WTC11 (cell line): ENCODE results near the gene PARD3B. TPM values are rescaled to one million over a fixed set of nuclear protein-coding genes. Genes with fewer than 3 reads are reported as not detected.

ENCODE experiments used
- ATAC-seq: fragments of 200-7000 bp; cut with Tn5 transposase; 2 replicates; pipeline ENCODE4 v1.10.0; 2021; ENCODE audit warnings: mild to moderate bottlenecking, moderate library complexity
- CTCF ChIA-PET: fragments of 300-600 bp; sonication (Branson Sonifier 250); formaldehyde crosslinking; loops from one replicate; lab custom pipeline; 2021; ENCODE audit warnings: antibody characterized with exemption; lab: Charles Lee
- POLR2A ChIA-PET: fragments of 350-600 bp; sonication (Branson Sonifier 250); formaldehyde crosslinking; loops from one replicate; lab custom pipeline; 2021; ENCODE audit warnings: antibody characterized with exemption; lab: Charles Lee
- DNase-seq: peaks from one replicate; pipeline ENCODE4 v3.0.0; 2021; ENCODE audit warnings: low spot score
- H3K27ac Mint-ChIP-seq: 2 replicates; pipeline ENCODE4 v1.8.0; 2021; ENCODE audit warnings: mixed read lengths
- H3K27me3 Mint-ChIP-seq: 2 replicates; pipeline ENCODE4 v1.8.0; 2021; ENCODE audit warnings: low read depth, mild to moderate bottlenecking, moderate library complexity, mixed read lengths
- H3K36me3 Mint-ChIP-seq: 2 replicates; pipeline ENCODE4 v1.8.0; 2021; ENCODE audit warnings: mixed read lengths
- H3K4me1 Mint-ChIP-seq: 2 replicates; pipeline ENCODE4 v1.8.0; 2022; ENCODE audit warnings: mixed read lengths
- H3K4me3 Mint-ChIP-seq: 2 replicates; pipeline ENCODE4 v1.8.0; 2021; ENCODE audit warnings: mild to moderate bottlenecking, moderate library complexity, mixed read lengths
- H3K9me3 Mint-ChIP-seq: 2 replicates; pipeline ENCODE4 v1.8.0; 2021; ENCODE audit warnings: mixed read lengths
- ARID4B ChIP-seq: sonication (generic); formaldehyde crosslinking; IDR thresholded peaks from 2 replicates; pipeline ENCODE4 v1.8.0; 2023; ENCODE audit warnings: missing genetic modification reagents, mild to moderate bottlenecking, borderline replicate concordance
- ATF3 ChIP-seq: sonication (generic); formaldehyde crosslinking; conservative IDR thresholded peaks from 2 replicates; pipeline ENCODE4 v1.8.1; 2022; ENCODE audit warnings: mild to moderate bottlenecking, missing genetic modification reagents
- CREB1 ChIP-seq: sonication (generic); formaldehyde crosslinking; IDR thresholded peaks from 2 replicates; pipeline ENCODE4 v1.8.0; 2023; ENCODE audit warnings: mild to moderate bottlenecking, missing genetic modification reagents
- E2F5 ChIP-seq: sonication (generic); formaldehyde crosslinking; IDR thresholded peaks from 2 replicates; pipeline ENCODE4 v1.8.1; 2022; ENCODE audit warnings: mild to moderate bottlenecking, moderate library complexity, missing genetic modification reagents
- ERG ChIP-seq: fragments of 250-450 bp; sonication (Bioruptor Pico); IDR thresholded peaks from 2 replicates; pipeline ENCODE4 v1.8.0; 2021; ENCODE audit warnings: mild to moderate bottlenecking
- ETV6 ChIP-seq: sonication (generic); formaldehyde crosslinking; IDR thresholded peaks from 2 replicates; pipeline ENCODE4 v1.8.1; 2022; ENCODE audit warnings: mild to moderate bottlenecking, missing genetic modification reagents
- FOXP1 ChIP-seq: sonication (generic); formaldehyde crosslinking; IDR thresholded peaks from 2 replicates; pipeline ENCODE4 v1.8.0; 2022; ENCODE audit warnings: missing genetic modification reagents, mild to moderate bottlenecking, moderate library complexity, borderline replicate concordance
- GTF2I ChIP-seq: fragments of 250-450 bp; sonication (Bioruptor Pico); conservative IDR thresholded peaks from 2 replicates; pipeline ENCODE4 v1.4.0; 2021; ENCODE audit warnings: mild to moderate bottlenecking
- IRF1 ChIP-seq: sonication (generic); formaldehyde crosslinking; IDR thresholded peaks from 2 replicates; pipeline ENCODE4 v1.8.0; 2023; ENCODE audit warnings: missing genetic modification reagents
- KAT7 ChIP-seq: sonication (generic); formaldehyde crosslinking; IDR thresholded peaks from 2 replicates; pipeline ENCODE4 v1.8.1; 2023; ENCODE audit warnings: missing genetic modification reagents, mild to moderate bottlenecking, borderline replicate concordance
- MXD4 ChIP-seq: fragments of 250-450 bp; sonication (Bioruptor Pico); IDR thresholded peaks from 2 replicates; pipeline ENCODE4 v1.8.0; 2021; ENCODE audit warnings: mild to moderate bottlenecking, moderate library complexity, borderline replicate concordance
- MYBL2 ChIP-seq: sonication (generic); formaldehyde crosslinking; IDR thresholded peaks from 2 replicates; pipeline ENCODE4 v1.8.1; 2023; ENCODE audit warnings: mild to moderate bottlenecking, moderate library complexity, missing genetic modification reagents
- NFYB ChIP-seq: sonication (generic); formaldehyde crosslinking; conservative IDR thresholded peaks from 2 replicates; pipeline ENCODE4 v1.8.0; 2022; ENCODE audit warnings: low read depth, missing genetic modification reagents
- TEAD1 ChIP-seq: sonication (generic); formaldehyde crosslinking; IDR thresholded peaks from 2 replicates; pipeline ENCODE4 v1.8.0; 2022; ENCODE audit warnings: mild to moderate bottlenecking, missing genetic modification reagents
- ZNF121 ChIP-seq: sonication (generic); formaldehyde crosslinking; IDR thresholded peaks from 2 replicates; pipeline ENCODE4 v1.8.0; 2023; ENCODE audit warnings: missing genetic modification reagents
- ZNF138 ChIP-seq: sonication (generic); formaldehyde crosslinking; conservative IDR thresholded peaks from 2 replicates; pipeline ENCODE4 v1.8.1; 2022; ENCODE audit warnings: mild to moderate bottlenecking, moderate library complexity, missing genetic modification reagents
- ZNF219 ChIP-seq: sonication (generic); formaldehyde crosslinking; IDR thresholded peaks from 2 replicates; pipeline ENCODE4 v1.8.0; 2023; ENCODE audit warnings: missing genetic modification reagents, mild to moderate bottlenecking, borderline replicate concordance
- ZNF396 ChIP-seq: fragments of 250-450 bp; sonication (Bioruptor Pico); IDR thresholded peaks from 2 replicates; pipeline ENCODE4 v1.8.0; 2021; ENCODE audit warnings: mild to moderate bottlenecking, moderate library complexity, borderline replicate concordance
- total RNA-seq: library from RNA; stranded (reverse); gene quantifications from 3 replicates; pipeline ENCODE4 v1.2.3, GENCODE V29; 2021

The PARD3B gene
- total RNA-seq, 1 experiment from 2014 or later, result 5.6 TPM

- ATAC-seq, result no peak
- no peak overlapping the region for H3K27ac Mint-ChIP-seq
- POLR2A ChIA-PET, result no interaction called here
- CTCF ChIA-PET, result no interaction called here
- H3K4me3 Mint-ChIP-seq, result no peak overlapping the region
- H3K9me3 Mint-ChIP-seq, result peaks cover 20% of the 10 kb centered on the region
- DNase-seq, result no peak
- H3K27me3 Mint-ChIP-seq, result no peaks in the 10 kb centered on the region
- H3K36me3 Mint-ChIP-seq, result peaks cover 13% of the 10 kb centered on the region
- peaks cover 26% of the 10 kb centered on the region for H3K4me1 Mint-ChIP-seq
- no peak for TF ChIP-seq KAT7 (CRISPR knock-in tag)
- TF ChIP-seq NFYB, result no peak
- no peak for TF ChIP-seq MXD4 (CRISPR knock-in tag)
- TF ChIP-seq, all 79 proteins: peak for 0
Measured at GRCh38 chr2:205609113-205609512, 1063.8 kb downstream of the PARD3B start.

- TF ChIP-seq ETV6 (CRISPR knock-in tag) (no peak), ARID4B (CRISPR knock-in tag) (no peak), CREB1 (CRISPR knock-in tag) (no peak), GTF2I (CRISPR knock-in tag) (no peak), ATF3 (CRISPR knock-in tag) (no peak), ZNF219 (CRISPR knock-in tag) (no peak), IRF1 (CRISPR knock-in tag) (no peak), E2F5 (CRISPR knock-in tag) (no peak), ZNF138 (CRISPR knock-in tag) (no peak), ZNF121 (CRISPR knock-in tag) (no peak), MYBL2 (no peak), ERG (CRISPR knock-in tag) (no peak), ZNF396 (CRISPR knock-in tag) (no peak), TEAD1 (CRISPR knock-in tag) (no peak), FOXP1 (CRISPR knock-in tag) (no peak)
- TF ChIP-seq, all 79 proteins: peak for 0
- CTCF ChIA-PET, result interaction anchor here (1.3 kb wide), 1 partner anchor 66 kb away, joined by 4 read pairs; no protein-coding TSS in a partner anchor
- no peak for ATAC-seq
Measured at GRCh38 chr2:205610437-205610836, 1065.2 kb downstream of the PARD3B start.

More at GRCh38 chr2:205610437-205610836, 1065.2 kb downstream of the PARD3B start:
- POLR2A ChIA-PET, result no interaction called here
- no peak for DNase-seq
- 0 out of 2 replicates have a peak overlapping the region, but pooled peaks have one; percentile 10 for H3K27ac Mint-ChIP-seq
- peaks cover 26% of the 10 kb centered on the region for H3K4me1 Mint-ChIP-seq
- peaks cover 9% of the 10 kb centered on the region for H3K36me3 Mint-ChIP-seq
- H3K4me3 Mint-ChIP-seq, result no peak overlapping the region
- H3K9me3 Mint-ChIP-seq, result peaks cover 15% of the 10 kb centered on the region
- H3K27me3 Mint-ChIP-seq, result no peaks in the 10 kb centered on the region
